Activated gamma-delta T cell treated with anti-CD3 and anti-CD28 coated beads, Interleukin-2, amount 50 U/mL, for 16 hours (primary cell): ENCODE measurements around the gene CCDC70.
A peak's percentile ranks its signal among the peaks of the same experiment; 100 is the strongest.

Experiments
- DNase-seq: peaks from one replicate; pipeline ENCODE4 v3.0.0-alpha.2; 2020; ENCODE audit warnings: low read depth

Gene CCDC70

DNA sequence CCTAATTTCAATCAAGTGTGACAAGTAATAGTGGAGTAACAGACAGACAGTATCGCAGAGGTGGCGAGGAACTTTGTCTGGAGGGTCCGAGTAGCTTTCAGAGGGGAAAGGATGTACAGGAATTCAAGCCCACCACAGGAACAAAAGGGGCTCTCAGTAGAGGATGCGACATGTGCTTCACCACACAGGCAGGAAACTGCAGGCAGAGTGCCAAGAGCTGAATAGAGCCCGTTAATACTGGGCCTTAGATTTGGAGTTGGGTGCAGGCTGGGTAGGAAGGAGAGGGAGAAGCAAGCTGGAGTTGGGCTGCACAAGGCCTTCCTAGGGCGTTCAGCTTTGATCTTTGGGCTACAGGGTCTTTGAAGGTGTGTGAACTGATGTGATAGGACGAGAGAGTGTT, 1.2 kb downstream of the CCDC70 start:
- DNase-seq: no peak

- no peak for DNase-seq
Measured at GRCh38 chr13:51865838-51866237, 4.1 kb downstream of the CCDC70 start.

DNA sequence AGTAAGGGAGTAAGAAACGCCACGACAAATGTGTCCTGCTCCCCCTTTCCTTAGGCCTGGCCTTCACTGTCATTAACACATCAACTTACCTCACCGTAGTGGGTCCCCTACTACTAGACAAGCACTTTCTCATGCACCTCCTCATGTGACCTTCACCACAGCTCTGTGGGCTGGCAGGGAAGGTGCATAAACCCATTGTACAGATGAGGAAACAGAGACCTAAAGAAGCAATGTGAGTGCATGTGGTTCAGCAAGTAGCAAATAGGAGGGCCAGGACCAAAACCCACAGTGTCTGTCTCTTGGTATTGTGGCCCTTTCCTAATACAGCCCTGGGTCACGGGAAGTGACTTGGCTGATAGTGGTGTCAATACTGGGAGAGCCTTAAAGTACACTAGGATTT, 5.3 kb downstream of the CCDC70 start:
- DNase-seq: no peak

GRCh38 chr13:51869916-51870315, 8.1 kb downstream of the CCDC70 start:
- DNase-seq: no peak

- DNase-seq: no peak
Measured at GRCh38 chr13:51870616-51871015, 8.8 kb downstream of the CCDC70 start.

- no peak for DNase-seq
Measured at GRCh38 chr13:51873117-51873798, 11.5 kb downstream of the CCDC70 start.

- no peak for DNase-seq
Measured at GRCh38 chr13:51873837-51874236, 12.1 kb downstream of the CCDC70 start.

DNA sequence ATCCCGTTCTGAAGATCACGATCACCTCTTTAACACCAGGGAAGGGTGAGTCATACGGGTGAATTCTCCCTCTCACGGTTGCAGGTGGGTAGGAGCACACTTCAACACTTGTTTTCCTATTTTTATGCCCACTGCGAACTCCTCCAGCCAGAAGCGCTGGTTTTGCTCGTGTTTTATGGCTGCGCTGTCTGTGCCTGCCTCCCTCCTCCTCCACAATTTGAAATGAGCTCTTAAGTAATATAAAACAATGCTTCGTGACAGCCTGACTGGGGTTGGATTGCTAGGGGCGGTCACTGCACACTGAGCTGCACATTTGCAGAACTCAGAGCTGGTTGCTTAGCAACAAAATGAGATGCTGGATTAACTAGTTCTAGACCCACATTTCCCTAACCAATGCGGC, 12.9 kb downstream of the CCDC70 start:
- DNase-seq: no peak

- DNase-seq: no peak
Measured at GRCh38 chr13:51879133-51879532, 17.4 kb downstream of the CCDC70 start.

DNA sequence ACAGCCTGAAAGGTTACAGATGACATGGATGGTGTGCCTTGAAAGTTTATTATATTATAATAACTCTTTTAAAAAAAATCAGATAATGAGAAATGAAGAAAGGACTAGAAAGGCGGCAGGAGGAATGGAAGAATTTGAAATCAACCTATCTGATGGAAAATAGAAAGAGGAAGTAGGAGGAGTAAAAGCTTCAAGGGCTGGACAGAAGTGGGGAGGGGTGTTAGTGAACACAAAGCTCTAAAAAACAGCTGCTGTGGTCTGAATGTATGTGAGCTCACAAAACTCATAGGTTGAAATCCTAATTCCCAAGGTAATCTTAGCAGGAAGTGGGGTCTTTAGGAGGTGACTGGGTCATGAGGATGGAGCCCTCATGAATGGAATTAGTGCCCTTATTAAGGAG, 19.5 kb downstream of the CCDC70 start:
- DNase-seq: no peak

GRCh38 chr13:51882570-51883225, 20.9 kb downstream of the CCDC70 start:
- DNase-seq: no peak

DNA sequence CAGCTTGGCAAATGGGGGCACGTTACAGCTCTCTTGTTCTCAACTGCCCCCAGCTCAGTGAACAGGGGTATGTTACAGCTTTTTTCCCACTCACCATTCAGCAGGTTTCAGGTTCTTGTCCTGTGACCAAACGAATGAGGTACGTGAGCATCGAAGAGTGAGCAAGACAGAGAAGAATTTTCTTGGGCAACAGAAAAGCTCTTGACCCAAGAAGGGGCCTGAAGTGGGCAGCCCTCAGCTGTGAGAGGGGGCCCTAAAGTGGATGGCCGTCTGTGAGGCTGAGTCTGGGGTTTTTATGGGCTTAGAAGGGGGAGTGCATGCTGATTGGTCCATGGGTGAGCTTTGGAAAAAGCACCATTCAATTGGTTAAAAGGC, 21.4 kb downstream of the CCDC70 start:
- DNase-seq: no peak

DNA sequence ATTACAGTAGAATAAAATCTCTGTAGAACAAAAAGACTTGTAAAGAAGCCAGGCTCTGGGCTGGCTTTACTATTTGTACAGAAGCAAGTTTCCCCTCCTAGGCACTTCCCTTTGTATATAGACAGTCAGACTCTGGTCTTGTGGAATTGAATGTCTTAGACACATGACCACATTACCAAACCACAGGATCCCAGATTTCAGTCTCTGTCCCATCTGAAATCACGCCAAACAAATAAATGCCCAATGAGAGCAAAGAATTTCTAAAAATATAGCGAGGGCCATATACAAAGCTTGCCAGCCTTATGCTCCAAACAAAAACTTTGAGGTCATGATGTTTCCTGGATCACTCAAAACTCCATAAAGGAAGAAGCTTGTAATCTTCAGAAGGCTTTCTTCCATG, 23.9 kb downstream of the CCDC70 start:
- DNase-seq: no peak

- no peak for DNase-seq
Measured at GRCh38 chr13:51887468-51887867, 25.7 kb downstream of the CCDC70 start.

- no peak for DNase-seq
Measured at GRCh38 chr13:51892657-51893056, 30.9 kb downstream of the CCDC70 start.

GRCh38 chr13:51894239-51894638, 32.5 kb downstream of the CCDC70 start:
- no peak for DNase-seq

- peak; percentile 2 for DNase-seq
Measured at GRCh38 chr13:51895906-51896888, 34.4 kb downstream of the CCDC70 start.

- DNase-seq: no peak
Measured at GRCh38 chr13:51900471-51900870, 38.7 kb downstream of the CCDC70 start.

DNA sequence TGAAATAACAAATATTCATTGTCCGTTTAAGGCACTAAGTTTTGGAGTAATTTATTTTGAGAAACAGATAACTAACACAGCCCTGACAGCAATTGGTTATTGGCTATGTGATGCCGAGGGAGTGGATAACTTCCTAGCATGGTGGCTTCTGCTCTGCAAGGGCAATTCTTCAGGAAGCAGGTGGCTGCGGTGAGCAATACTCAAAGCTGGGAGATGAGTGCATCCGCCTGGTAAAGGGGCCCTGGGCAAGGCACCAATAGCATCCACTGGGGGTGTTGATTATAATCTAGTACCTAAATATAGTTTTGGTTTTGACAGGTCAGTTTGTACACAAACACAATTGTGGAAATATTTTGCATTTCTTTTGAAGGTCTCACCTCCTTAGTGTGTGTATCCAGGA, 41.0 kb downstream of the CCDC70 start:
- DNase-seq: no peak

DNA sequence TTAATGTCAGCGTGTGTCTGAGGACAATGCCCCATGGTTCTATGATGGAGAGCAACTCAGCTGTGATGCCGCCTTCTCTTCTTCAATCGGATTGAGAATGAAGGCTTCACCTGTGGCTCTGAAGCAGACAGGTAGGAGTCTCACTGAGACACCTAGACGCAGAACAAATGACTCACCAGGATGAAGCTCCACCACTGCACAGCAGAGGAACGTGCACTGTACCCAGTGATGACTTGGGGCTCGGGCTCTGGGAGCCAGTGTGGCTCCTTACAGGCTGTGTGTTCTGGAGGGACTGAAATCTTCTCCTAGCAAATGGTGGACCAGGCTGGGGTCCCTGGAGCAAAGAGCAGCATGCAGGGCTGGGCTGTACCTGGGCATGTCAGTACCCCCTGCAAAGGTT, 44.0 kb downstream of the CCDC70 start:
- no peak for DNase-seq

- DNase-seq: no peak
Measured at GRCh38 chr13:51906581-51906980, 44.8 kb downstream of the CCDC70 start.

DNA sequence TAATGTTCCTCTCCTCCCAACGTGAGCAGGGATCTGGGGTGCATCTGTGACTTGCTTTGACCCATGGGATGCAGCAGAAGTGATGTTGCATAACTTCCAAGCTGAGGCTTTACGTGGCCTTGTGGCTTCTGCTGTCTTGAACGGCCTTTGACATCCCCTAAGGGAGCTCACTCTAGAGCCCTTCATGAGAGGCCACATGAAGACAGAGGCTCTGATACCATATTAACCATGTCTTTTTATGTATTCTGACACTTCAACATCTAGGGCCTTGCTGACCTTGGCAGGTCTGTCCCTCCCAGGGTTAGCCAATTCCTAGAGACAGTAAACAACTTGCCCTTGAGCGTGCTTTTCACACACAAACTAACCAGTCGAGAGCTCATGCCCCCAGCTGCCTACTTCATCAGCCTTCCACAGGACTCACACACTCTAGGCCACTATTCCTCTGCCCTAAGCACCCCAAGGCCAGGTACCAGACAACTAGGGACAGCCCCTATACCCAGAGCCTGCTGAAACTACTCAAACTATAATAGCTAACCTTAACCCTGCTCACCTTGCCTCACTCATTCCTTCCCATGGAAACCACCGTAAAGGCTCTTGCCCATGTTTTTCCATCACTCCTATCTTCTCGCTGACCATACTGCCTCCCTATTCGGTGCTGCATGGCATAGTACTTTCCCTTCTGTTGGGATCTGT, 45.4 kb downstream of the CCDC70 start:
- DNase-seq: no peak
